ENCODE measurements around the gene IFFO2.
A peak's percentile ranks its signal among the peaks of the same experiment; 100 is the strongest.

The IFFO2 gene

GRCh38 chr1:18972991-18973390 lies 16.5 kb upstream of the IFFO2 start:
- Histone ChIP-seq H3K4me1 (ENCODE audit: control insufficient read depth in 2 of 2, insufficient read depth in 2 of 2, low read length in 2 of 2) (no peaks in the 10 kb centered on the region), H3K27ac (ENCODE audit: low read depth in 2 of 2, low read length in 2 of 2) (no peak overlapping the region), H3K36me3 (ENCODE audit: control insufficient read depth in 2 of 2, insufficient read depth in 2 of 2, low read length in 2 of 2) (no peaks in the 10 kb centered on the region), H3K27me3 (ENCODE audit: control insufficient read depth in 2 of 2, insufficient read depth in 2 of 2, low read length in 2 of 2) (no peaks in the 10 kb centered on the region), H3K4me3 (ENCODE audit: low read length in 2 of 2) (no peak overlapping the region), H3K9me3 (ENCODE audit: control insufficient read depth in 2 of 2, low read length in 2 of 2) (no peaks in the 10 kb centered on the region), H3K9ac (ENCODE audit: low read depth in 1 of 2, low read length in 2 of 2) (no peak overlapping the region)

- no peak overlapping the region for H3K4me3 ChIP-seq (ENCODE audit: low read length in 2 of 2)
- no peak overlapping the region for H3K27ac ChIP-seq (ENCODE audit: low read depth in 2 of 2, low read length in 2 of 2)
- H3K9ac ChIP-seq (ENCODE audit: low read depth in 1 of 2, low read length in 2 of 2), result no peak overlapping the region
- H3K9me3 ChIP-seq (ENCODE audit: control insufficient read depth in 2 of 2, low read length in 2 of 2), result no peaks in the 10 kb centered on the region
- no peaks in the 10 kb centered on the region for H3K36me3 ChIP-seq (ENCODE audit: control insufficient read depth in 2 of 2, insufficient read depth in 2 of 2, low read length in 2 of 2)
- no peaks in the 10 kb centered on the region for H3K4me1 ChIP-seq (ENCODE audit: control insufficient read depth in 2 of 2, insufficient read depth in 2 of 2, low read length in 2 of 2)
- H3K27me3 ChIP-seq (ENCODE audit: control insufficient read depth in 2 of 2, insufficient read depth in 2 of 2, low read length in 2 of 2), result no peaks in the 10 kb centered on the region
Observed at GRCh38 chr1:18972531-18972930, 16.1 kb upstream of the IFFO2 start.

GRCh38 chr1:18970762-18971161 lies 14.3 kb upstream of the IFFO2 start:
- Histone ChIP-seq H3K4me3 (ENCODE audit: low read length in 2 of 2) (no peak overlapping the region), H3K36me3 (ENCODE audit: control insufficient read depth in 2 of 2, insufficient read depth in 2 of 2, low read length in 2 of 2) (no peaks in the 10 kb centered on the region), H3K4me1 (ENCODE audit: control insufficient read depth in 2 of 2, insufficient read depth in 2 of 2, low read length in 2 of 2) (no peaks in the 10 kb centered on the region)

GRCh38 chr1:18970358-18970757 lies 13.9 kb upstream of the IFFO2 start:
- no peaks in the 10 kb centered on the region for H3K36me3 ChIP-seq (ENCODE audit: control insufficient read depth in 2 of 2, insufficient read depth in 2 of 2, low read length in 2 of 2)
- no peaks in the 10 kb centered on the region for H3K4me1 ChIP-seq (ENCODE audit: control insufficient read depth in 2 of 2, insufficient read depth in 2 of 2, low read length in 2 of 2)
- no peak overlapping the region for H3K27ac ChIP-seq (ENCODE audit: low read depth in 2 of 2, low read length in 2 of 2)
- H3K4me3 ChIP-seq (ENCODE audit: low read length in 2 of 2), result no peak overlapping the region
- H3K9ac ChIP-seq (ENCODE audit: low read depth in 1 of 2, low read length in 2 of 2), result no peak overlapping the region
- no peaks in the 10 kb centered on the region for H3K27me3 ChIP-seq (ENCODE audit: control insufficient read depth in 2 of 2, insufficient read depth in 2 of 2, low read length in 2 of 2)
- H3K9me3 ChIP-seq (ENCODE audit: control insufficient read depth in 2 of 2, low read length in 2 of 2), result no peaks in the 10 kb centered on the region

More at GRCh38 chr1:18970762-18971161, 14.3 kb upstream of the IFFO2 start:
- Histone ChIP-seq H3K9me3 (ENCODE audit: control insufficient read depth in 2 of 2, low read length in 2 of 2) (no peaks in the 10 kb centered on the region), H3K9ac (ENCODE audit: low read depth in 1 of 2, low read length in 2 of 2) (no peak overlapping the region), H3K27ac (ENCODE audit: low read depth in 2 of 2, low read length in 2 of 2) (no peak overlapping the region), H3K27me3 (ENCODE audit: control insufficient read depth in 2 of 2, insufficient read depth in 2 of 2, low read length in 2 of 2) (no peaks in the 10 kb centered on the region)

- Histone ChIP-seq H3K4me3 (ENCODE audit: low read length in 2 of 2) (no peak overlapping the region), H3K9ac (ENCODE audit: low read depth in 1 of 2, low read length in 2 of 2) (no peak overlapping the region), H3K27me3 (ENCODE audit: control insufficient read depth in 2 of 2, insufficient read depth in 2 of 2, low read length in 2 of 2) (no peaks in the 10 kb centered on the region)
Observed at GRCh38 chr1:18967066-18967690, 10.7 kb upstream of the IFFO2 start.

GRCh38 chr1:18965206-18966173 lies 9.0 kb upstream of the IFFO2 start:
- Histone ChIP-seq H3K4me1 (ENCODE audit: control insufficient read depth in 2 of 2, insufficient read depth in 2 of 2, low read length in 2 of 2) (peaks cover 3 to 8% of the 10 kb centered on the region in 2 donors), H3K27me3 (ENCODE audit: control insufficient read depth in 2 of 2, insufficient read depth in 2 of 2, low read length in 2 of 2) (no peaks in the 10 kb centered on the region), H3K4me3 (ENCODE audit: low read length in 2 of 2) (no peak overlapping the region), H3K9ac (ENCODE audit: low read depth in 1 of 2, low read length in 2 of 2) (no peak overlapping the region), H3K9me3 (ENCODE audit: control insufficient read depth in 2 of 2, low read length in 2 of 2) (no peaks in the 10 kb centered on the region), H3K27ac (ENCODE audit: low read depth in 2 of 2, low read length in 2 of 2) (no peak overlapping the region), H3K36me3 (ENCODE audit: control insufficient read depth in 2 of 2, insufficient read depth in 2 of 2, low read length in 2 of 2) (no peaks in the 10 kb centered on the region)

More at GRCh38 chr1:18967066-18967690, 10.7 kb upstream of the IFFO2 start:
- H3K36me3 ChIP-seq (ENCODE audit: control insufficient read depth in 2 of 2, insufficient read depth in 2 of 2, low read length in 2 of 2), result no peaks in the 10 kb centered on the region
- peaks cover 3% of the 10 kb centered on the region in 2 donors for H3K4me1 ChIP-seq (ENCODE audit: control insufficient read depth in 2 of 2, insufficient read depth in 2 of 2, low read length in 2 of 2)
- H3K27ac ChIP-seq (ENCODE audit: low read depth in 2 of 2, low read length in 2 of 2), result no peak overlapping the region
- no peaks in the 10 kb centered on the region for H3K9me3 ChIP-seq (ENCODE audit: control insufficient read depth in 2 of 2, low read length in 2 of 2)

GRCh38 chr1:18963968-18964367 lies 7.5 kb upstream of the IFFO2 start:
- H3K27me3 ChIP-seq (ENCODE audit: control insufficient read depth in 2 of 2, insufficient read depth in 2 of 2, low read length in 2 of 2), result no peaks in the 10 kb centered on the region
- no peak overlapping the region for H3K27ac ChIP-seq (ENCODE audit: low read depth in 2 of 2, low read length in 2 of 2)
- H3K9me3 ChIP-seq (ENCODE audit: control insufficient read depth in 2 of 2, low read length in 2 of 2), result no peaks in the 10 kb centered on the region
- no peak overlapping the region for H3K9ac ChIP-seq (ENCODE audit: low read depth in 1 of 2, low read length in 2 of 2)
- H3K4me1 ChIP-seq (ENCODE audit: control insufficient read depth in 2 of 2, insufficient read depth in 2 of 2, low read length in 2 of 2), result peaks cover 3 to 8% of the 10 kb centered on the region in 2 donors
- H3K4me3 ChIP-seq (ENCODE audit: low read length in 2 of 2), result no peak overlapping the region
- no peaks in the 10 kb centered on the region for H3K36me3 ChIP-seq (ENCODE audit: control insufficient read depth in 2 of 2, insufficient read depth in 2 of 2, low read length in 2 of 2)

- H3K4me1 ChIP-seq (ENCODE audit: control insufficient read depth in 2 of 2, insufficient read depth in 2 of 2, low read length in 2 of 2), result peaks cover 3 to 8% of the 10 kb centered on the region in 2 donors
- no peak overlapping the region for H3K4me3 ChIP-seq (ENCODE audit: low read length in 2 of 2)
- H3K9me3 ChIP-seq (ENCODE audit: control insufficient read depth in 2 of 2, low read length in 2 of 2), result no peaks in the 10 kb centered on the region
- H3K36me3 ChIP-seq (ENCODE audit: control insufficient read depth in 2 of 2, insufficient read depth in 2 of 2, low read length in 2 of 2), result no peaks in the 10 kb centered on the region
- no peak overlapping the region for H3K9ac ChIP-seq (ENCODE audit: low read depth in 1 of 2, low read length in 2 of 2)
- no peaks in the 10 kb centered on the region for H3K27me3 ChIP-seq (ENCODE audit: control insufficient read depth in 2 of 2, insufficient read depth in 2 of 2, low read length in 2 of 2)
- H3K27ac ChIP-seq (ENCODE audit: low read depth in 2 of 2, low read length in 2 of 2), result no peak overlapping the region
Observed at GRCh38 chr1:18962855-18963737, 6.6 kb upstream of the IFFO2 start.

- peak overlapping the region in 1 of 2 donors; percentile 6 for H3K27ac ChIP-seq (ENCODE audit: low read depth in 2 of 2, low read length in 2 of 2)
- H3K4me1 ChIP-seq (ENCODE audit: control insufficient read depth in 2 of 2, insufficient read depth in 2 of 2, low read length in 2 of 2), result peaks cover 9 to 13% of the 10 kb centered on the region in 2 donors
- no peaks in the 10 kb centered on the region for H3K27me3 ChIP-seq (ENCODE audit: control insufficient read depth in 2 of 2, insufficient read depth in 2 of 2, low read length in 2 of 2)
- H3K36me3 ChIP-seq (ENCODE audit: control insufficient read depth in 2 of 2, insufficient read depth in 2 of 2, low read length in 2 of 2), result no peaks in the 10 kb centered on the region
- H3K9ac ChIP-seq (ENCODE audit: low read depth in 1 of 2, low read length in 2 of 2), result peak overlapping the region in 1 of 2 donors; percentile 10
- no peaks in the 10 kb centered on the region for H3K9me3 ChIP-seq (ENCODE audit: control insufficient read depth in 2 of 2, low read length in 2 of 2)
- H3K4me3 ChIP-seq (ENCODE audit: low read length in 2 of 2), result no peak overlapping the region
Observed at GRCh38 chr1:18962121-18962721, 5.7 kb upstream of the IFFO2 start.

Data from mucosa of rectum (tissue), 2 donors.